Peyer's patch (tissue), 4 donors: ENCODE data around the gene PSAPL1. TPM values are rescaled to one million over a fixed set of nuclear protein-coding genes. Genes with fewer than 3 reads are reported as not detected.

Source experiments
- DNase-seq, 3 donors: peaks; one replicate each; pipeline ENCODE4 v3.0.0-alpha.2; 2017 to 2019
- H3K27ac ChIP-seq, 4 donors: fragments of 200-600 bp; sonication (generic); one replicate each; pipeline ENCODE4 v1.5.1; 2016 to 2019
- H3K27me3 ChIP-seq, 2 donors: fragments of 200-600 bp; sonication (generic); one replicate each; pipeline ENCODE4 v1.5.1; 2019
- H3K36me3 ChIP-seq, 3 donors: fragments of 200-600 bp; sonication (generic); one replicate each; pipeline ENCODE4 v1.5.1; 2016 to 2019
- H3K4me1 ChIP-seq, 4 donors: fragments of 200-600 bp; sonication (generic); one replicate each; pipeline ENCODE4 v1.5.1; 2016 to 2019
- H3K4me3 ChIP-seq, 4 donors: fragments of 200-600 bp; sonication (generic); 1 replicate in 3 of 4; 2 replicates in 1 of 4; pipeline ENCODE4 v1.5.1; 2016 to 2019; ENCODE audit warnings: mild to moderate bottlenecking in 1 of 4
- H3K9me3 ChIP-seq, 4 donors: fragments of 200-600 bp; sonication (generic); one replicate each; pipeline ENCODE4 v1.5.1; 2016 to 2019; ENCODE audit warnings: mild to moderate bottlenecking in 1 of 4
- CTCF ChIP-seq, 6 experiments: fragments of 450-650 bp in 4 of 6; fragments of 200-600 bp in 2 of 6; sonication (generic) in 1 of 6; IDR thresholded peaks; one replicate each; pipeline ENCODE4 v1.5.1; 2017 to 2019; ENCODE audit warnings: antibody characterized with exemption in 6 of 6, mild to moderate bottlenecking in 3 of 6, moderate library complexity in 1 of 6
- POLR2A ChIP-seq, 2 donors: fragments of 450-650 bp; IDR thresholded peaks; one replicate each; pipeline ENCODE4 v1.5.1; 2017; ENCODE audit warnings: antibody characterized with exemption in 2 of 2, mild to moderate bottlenecking in 2 of 2, moderate library complexity in 2 of 2
- total RNA-seq, 4 donors: library from RNA; depleted of rRNA; stranded (reverse); fragments of >200 nt; gene quantifications; one replicate each; pipeline ENCODE4 v1.1.0, GENCODE V29; 2016

The PSAPL1 gene
- total RNA-seq, 4 donors from 2014 or later = not detected

- no peaks in the 10 kb centered on the region for H3K9me3 ChIP-seq
- no peak overlapping the region for H3K27ac ChIP-seq
- no peaks in the 10 kb centered on the region for H3K27me3 ChIP-seq
- no peak overlapping the region for H3K4me3 ChIP-seq
- H3K36me3 ChIP-seq = no peaks in the 10 kb centered on the region
- peak in 1 of 3 donors; percentile 22 for DNase-seq
- no peak for TF ChIP-seq CTCF (IDR thresholded peaks at IDR 0.05)
- no peak for TF ChIP-seq POLR2A (IDR thresholded peaks at IDR 0.05)
- no peaks in the 10 kb centered on the region for H3K4me1 ChIP-seq
These were observed 35.1 kb downstream of the PSAPL1 start for GRCh38 chr4:7399440-7400234.

GRCh38 chr4:7398788-7399439 lies 35.8 kb downstream of the PSAPL1 start:
- Histone ChIP-seq H3K36me3 (no peaks in the 10 kb centered on the region), H3K27ac (no peak overlapping the region), H3K4me1 (no peaks in the 10 kb centered on the region), H3K4me3 (no peak overlapping the region), H3K9me3 (no peaks in the 10 kb centered on the region), H3K27me3 (no peaks in the 10 kb centered on the region)
- peak in 1 of 3 donors; percentile 22 for DNase-seq
- no peak for TF ChIP-seq POLR2A (IDR thresholded peaks at IDR 0.05)
- no peak for TF ChIP-seq CTCF (IDR thresholded peaks at IDR 0.05)

GRCh38 chr4:7398104-7398423 lies 36.7 kb downstream of the PSAPL1 start:
- peak in 2 of 3 donors; percentile 33 to 39 for DNase-seq
- TF ChIP-seq CTCF (IDR thresholded peaks at IDR 0.05) = no peak
- no peak for TF ChIP-seq POLR2A (IDR thresholded peaks at IDR 0.05)

GRCh38 chr4:7397206-7398103 lies 37.3 kb downstream of the PSAPL1 start:
- Histone ChIP-seq H3K4me3 (no peak overlapping the region), H3K27ac (no peak overlapping the region), H3K4me1 (no peaks in the 10 kb centered on the region), H3K27me3 (no peaks in the 10 kb centered on the region), H3K36me3 (no peaks in the 10 kb centered on the region), H3K9me3 (no peaks in the 10 kb centered on the region)
- peak in 1 of 3 donors; percentile 27 for DNase-seq
- no peak for TF ChIP-seq POLR2A (IDR thresholded peaks at IDR 0.05)
- no peak for TF ChIP-seq CTCF (IDR thresholded peaks at IDR 0.05)

More at GRCh38 chr4:7398104-7398423, 36.7 kb downstream of the PSAPL1 start:
- Histone ChIP-seq H3K27ac (no peak overlapping the region), H3K27me3 (no peaks in the 10 kb centered on the region), H3K4me3 (no peak overlapping the region), H3K36me3 (no peaks in the 10 kb centered on the region), H3K4me1 (no peaks in the 10 kb centered on the region), H3K9me3 (no peaks in the 10 kb centered on the region)

- Histone ChIP-seq H3K4me1 (no peaks in the 10 kb centered on the region), H3K27ac (no peak overlapping the region), H3K4me3 (no peak overlapping the region), H3K27me3 (no peaks in the 10 kb centered on the region), H3K9me3 (no peaks in the 10 kb centered on the region), H3K36me3 (no peaks in the 10 kb centered on the region)
- TF ChIP-seq CTCF (IDR thresholded peaks at IDR 0.05) = no peak
- no peak for TF ChIP-seq POLR2A (IDR thresholded peaks at IDR 0.05)
- DNase-seq = peak in 1 of 3 donors; percentile 11
These were observed 38.4 kb downstream of the PSAPL1 start for GRCh38 chr4:7396186-7396910.
